ENCODE results near the gene DGKB. TPM values are rescaled to one million over a fixed set of nuclear protein-coding genes. Genes with fewer than 3 reads are reported as not detected.

Gene DGKB
- total RNA-seq, 4 donors from 2014 or later, result 0.07 to 0.95 (median 0.34) TPM

- in situ Hi-C loops (cut with MboI; ENCODE audit: low sequenced_read_pairs in 4 of 4), result no loop called here
These were observed 669.3 kb downstream of the DGKB start for GRCh38 chr7:14233076-14233867.

GRCh38 chr7:14229047-14229446, 673.5 kb downstream of the DGKB start:
- Histone ChIP-seq H3K27ac (no peak overlapping the region), H3K27me3 (no peaks in the 10 kb centered on the region), H3K36me3 (no peaks in the 10 kb centered on the region), H3K9me3 (no peaks in the 10 kb centered on the region), H3K4me3 (no peak overlapping the region), H3K4me1 (no peaks in the 10 kb centered on the region)
- ATAC-seq, result no peak
- DNase-seq, result no peak
- intact Hi-C loops (cut with DNase I; ENCODE audit: low total_unique reads) (no loop called here), in situ Hi-C loops (cut with MboI; ENCODE audit: low sequenced_read_pairs in 4 of 4) (no loop called here)
- TF ChIP-seq POLR2A (IDR thresholded peaks at IDR 0.05) (no peak), CTCF (IDR thresholded peaks at IDR 0.05 in 4 of 5, conservative IDR thresholded peaks at IDR 0.05 in 1 of 5) (no peak)

More at GRCh38 chr7:14233076-14233867, 669.3 kb downstream of the DGKB start:
- Histone ChIP-seq H3K4me1 (no peaks in the 10 kb centered on the region), H3K27me3 (no peaks in the 10 kb centered on the region), H3K4me3 (no peak overlapping the region), H3K27ac (no peak overlapping the region), H3K9me3 (no peaks in the 10 kb centered on the region), H3K36me3 (no peaks in the 10 kb centered on the region)
- ATAC-seq (no peak), DNase-seq (no peak)
- TF ChIP-seq CTCF (IDR thresholded peaks at IDR 0.05 in 4 of 5, conservative IDR thresholded peaks at IDR 0.05 in 1 of 5), result no peak
- no peak for TF ChIP-seq POLR2A (IDR thresholded peaks at IDR 0.05)
- intact Hi-C loops (cut with DNase I; ENCODE audit: low total_unique reads), result no loop called here

GRCh38 chr7:14228341-14228740, 674.2 kb downstream of the DGKB start:
- intact Hi-C loops (cut with DNase I; ENCODE audit: low total_unique reads), result no loop called here

GRCh38 chr7:14226126-14226525, 676.4 kb downstream of the DGKB start:
- Histone ChIP-seq H3K36me3 (no peaks in the 10 kb centered on the region), H3K27ac (no peak overlapping the region), H3K4me3 (no peak overlapping the region), H3K4me1 (no peaks in the 10 kb centered on the region), H3K27me3 (no peaks in the 10 kb centered on the region), H3K9me3 (no peaks in the 10 kb centered on the region)
- DNase-seq, result no peak
- in situ Hi-C loops (cut with MboI; ENCODE audit: low sequenced_read_pairs in 4 of 4), result no loop called here
- TF ChIP-seq CTCF (IDR thresholded peaks at IDR 0.05 in 4 of 5, conservative IDR thresholded peaks at IDR 0.05 in 1 of 5) (no peak), POLR2A (IDR thresholded peaks at IDR 0.05) (no peak)
- no peak for ATAC-seq
- intact Hi-C loops (cut with DNase I; ENCODE audit: low total_unique reads), result no loop called here

More at GRCh38 chr7:14228341-14228740, 674.2 kb downstream of the DGKB start:
- no peak for ATAC-seq
- DNase-seq, result no peak
- no peaks in the 10 kb centered on the region for H3K9me3 ChIP-seq
- H3K27me3 ChIP-seq, result no peaks in the 10 kb centered on the region
- no peak for TF ChIP-seq CTCF (IDR thresholded peaks at IDR 0.05 in 4 of 5, conservative IDR thresholded peaks at IDR 0.05 in 1 of 5)
- H3K36me3 ChIP-seq, result no peaks in the 10 kb centered on the region
- no peak overlapping the region for H3K27ac ChIP-seq
- H3K4me3 ChIP-seq, result no peak overlapping the region
- in situ Hi-C loops (cut with MboI; ENCODE audit: low sequenced_read_pairs in 4 of 4), result no loop called here
- H3K4me1 ChIP-seq, result no peaks in the 10 kb centered on the region
